ENCODE data around the gene ACKR1.

Gene ACKR1

GRCh38 chr1:159199901-159200300 lies 4.8 kb upstream of the ACKR1 start:
- H3K4me1 ChIP-seq (ENCODE audit: insufficient read depth, low read length, severe bottlenecking): no peaks in the 10 kb centered on the region
- TF ChIP-seq CTCF (IDR thresholded peaks at IDR 0.05; ENCODE audit: low read length) (no peak), EZH2 (IDR thresholded peaks at IDR 0.05; ENCODE audit: borderline replicate concordance, low read length) (no peak)
- H3K27ac ChIP-seq (ENCODE audit: low read depth, low read length, poor library complexity, severe bottlenecking): no peak overlapping the region
- no peaks in the 10 kb centered on the region for H3K27me3 ChIP-seq (ENCODE audit: insufficient read depth, low read length)
- H3K79me2 ChIP-seq (ENCODE audit: insufficient read depth, low read length): no peaks in the 10 kb centered on the region
- no peaks in the 10 kb centered on the region for H3F3A ChIP-seq (ENCODE audit: insufficient read depth, low read length)
- H3K9me3 ChIP-seq (ENCODE audit: low read length): no peaks in the 10 kb centered on the region
- no peaks in the 10 kb centered on the region for H3K36me3 ChIP-seq (ENCODE audit: insufficient read depth, low read length)
- H4K20me1 ChIP-seq (ENCODE audit: insufficient read depth, low read length): no peaks in the 10 kb centered on the region
- H2AFZ ChIP-seq (ENCODE audit: low read length): no peak overlapping the region
- no peak overlapping the region for H3K9ac ChIP-seq (ENCODE audit: low read length)
- no peaks in the 10 kb centered on the region for H3K9me2 ChIP-seq (ENCODE audit: low read depth, low read length)
- no peak overlapping the region for H3K4me2 ChIP-seq (ENCODE audit: low read length)
- H3K4me3 ChIP-seq (ENCODE audit: low read depth, low read length, poor library complexity, severe bottlenecking): no peak overlapping the region

GRCh38 chr1:159200769-159201168 lies 3.9 kb upstream of the ACKR1 start:
- Histone ChIP-seq H3K9ac (ENCODE audit: low read length) (no peak overlapping the region), H4K20me1 (ENCODE audit: insufficient read depth, low read length) (no peaks in the 10 kb centered on the region), H3K36me3 (ENCODE audit: insufficient read depth, low read length) (no peaks in the 10 kb centered on the region), H3K4me2 (ENCODE audit: low read length) (no peak overlapping the region), H3K27ac (ENCODE audit: low read depth, low read length, poor library complexity, severe bottlenecking) (no peak overlapping the region), H3K79me2 (ENCODE audit: insufficient read depth, low read length) (no peaks in the 10 kb centered on the region), H2AFZ (ENCODE audit: low read length) (no peak overlapping the region), H3F3A (ENCODE audit: insufficient read depth, low read length) (no peaks in the 10 kb centered on the region), H3K4me1 (ENCODE audit: insufficient read depth, low read length, severe bottlenecking) (no peaks in the 10 kb centered on the region), H3K27me3 (ENCODE audit: insufficient read depth, low read length) (no peaks in the 10 kb centered on the region), H3K9me2 (ENCODE audit: low read depth, low read length) (no peaks in the 10 kb centered on the region), H3K9me3 (ENCODE audit: low read length) (no peaks in the 10 kb centered on the region), H3K4me3 (ENCODE audit: low read depth, low read length, poor library complexity, severe bottlenecking) (no peak overlapping the region)
- TF ChIP-seq CTCF (IDR thresholded peaks at IDR 0.05; ENCODE audit: low read length): no peak
- TF ChIP-seq EZH2 (IDR thresholded peaks at IDR 0.05; ENCODE audit: borderline replicate concordance, low read length): no peak

- Histone ChIP-seq H3K9me3 (ENCODE audit: low read length) (no peaks in the 10 kb centered on the region), H3K4me1 (ENCODE audit: insufficient read depth, low read length, severe bottlenecking) (no peaks in the 10 kb centered on the region), H3K4me3 (ENCODE audit: low read depth, low read length, poor library complexity, severe bottlenecking) (no peak overlapping the region), H2AFZ (ENCODE audit: low read length) (no peak overlapping the region), H4K20me1 (ENCODE audit: insufficient read depth, low read length) (no peaks in the 10 kb centered on the region), H3K27ac (ENCODE audit: low read depth, low read length, poor library complexity, severe bottlenecking) (no peak overlapping the region), H3F3A (ENCODE audit: insufficient read depth, low read length) (no peaks in the 10 kb centered on the region), H3K4me2 (ENCODE audit: low read length) (no peak overlapping the region), H3K9me2 (ENCODE audit: low read depth, low read length) (no peaks in the 10 kb centered on the region), H3K27me3 (ENCODE audit: insufficient read depth, low read length) (no peaks in the 10 kb centered on the region), H3K36me3 (ENCODE audit: insufficient read depth, low read length) (no peaks in the 10 kb centered on the region), H3K9ac (ENCODE audit: low read length) (no peak overlapping the region), H3K79me2 (ENCODE audit: insufficient read depth, low read length) (no peaks in the 10 kb centered on the region)
- TF ChIP-seq EZH2 (IDR thresholded peaks at IDR 0.05; ENCODE audit: borderline replicate concordance, low read length) (no peak), CTCF (IDR thresholded peaks at IDR 0.05; ENCODE audit: low read length) (no peak)
These were observed 3.0 kb upstream of the ACKR1 start for GRCh38 chr1:159201642-159202041.

Measured in OCI-LY1 (cell line).